Psoas muscle (tissue), 8 donors: ENCODE results near the gene GSTM4. TPM values are rescaled to one million over a fixed set of nuclear protein-coding genes. Genes with fewer than 3 reads are reported as not detected.
A peak's percentile ranks its signal among the peaks of the same experiment; 100 is the strongest.

Experiments used
- ATAC-seq, 4 donors: fragments of 200-7000 bp; cut with Tn5 transposase; one replicate each; pipeline ENCODE4 v1.9.1; 2020; ENCODE audit warnings: moderate library complexity in 3 of 4, mild to moderate bottlenecking in 2 of 4
- DNase-seq, 2 donors: peaks; one replicate each; pipeline ENCODE4 v3.0.0-alpha.2; 2020
- H3K27ac ChIP-seq: fragments of 200-600 bp; one replicate; pipeline ENCODE4 v1.8.0; 2022
- H3K27me3 ChIP-seq, 3 donors: fragments of 200-600 bp in 1 of 3; one replicate each; pipeline versions ENCODE4 v1.6.1 to v1.8.0; 2013 to 2022; ENCODE audit warnings: low read length in 2 of 3, mild to moderate bottlenecking in 2 of 3, moderate library complexity in 1 of 3; ENCODE audit not compliant: insufficient read depth in 3 of 3
- H3K36me3 ChIP-seq, 2 donors: fragments of 200-600 bp in 1 of 2; one replicate each; pipeline versions ENCODE4 v1.6.1 to v1.8.0; 2013 to 2022; ENCODE audit warnings: low read depth in 1 of 2, mild to moderate bottlenecking in 1 of 2, moderate library complexity in 1 of 2; ENCODE audit not compliant: insufficient read depth in 1 of 2
- H3K4me1 ChIP-seq: fragments of 200-600 bp; one replicate; pipeline ENCODE4 v1.8.0; 2022
- H3K4me3 ChIP-seq: fragments of 200-600 bp; one replicate; pipeline ENCODE4 v1.8.0; 2022; ENCODE audit warnings: mild to moderate bottlenecking
- H3K9me3 ChIP-seq: fragments of 200-600 bp; one replicate; pipeline ENCODE4 v1.8.0; 2022
- WGBS, 3 donors: extraction: QIAGEN DNeasy Blood & Tissue Kit; methylation state at CpG; one replicate each; pipeline versions ENCODE4 v1.1.6 to v1.1.7; 2013; 5-methylcytosine and 5-hydroxymethylcytosine counted together
- intact Hi-C, 2 donors: fragments of 100-400 bp; cut with DNase I; formaldehyde crosslinking; loops; one replicate each; pipeline versions ENCODE4 v1.11.0 to v1.14.2; 2022
- polyA plus RNA-seq, 3 donors: library from polyadenylated mRNA; stranded (reverse); fragments of 200-250 nt; gene quantifications; one replicate each; pipeline ENCODE4 v1.2.3, GENCODE V29; 2013
- total RNA-seq, 4 donors: library from RNA; stranded (reverse); fragmentation: NEBNext Ultra II Directional in 2 of 4; extraction: Animal tissue kit (Norgen Biotek cat#: 25700) in 2 of 4; gene quantifications; one replicate each; pipeline versions ENCODE4 v1.2.1 to v1.2.4, GENCODE V29; 2021 to 2023
- TF ChIP-seq, protein P1 (sequence below): fragments of 200-600 bp; IDR thresholded peaks from one replicate; pipeline ENCODE4 v1.8.0; 2022; ENCODE audit warnings: antibody characterized with exemption
- donor health status: healthy with polysubstance abuse.
- donor health status: DM: no; HTN: no; CAD: no; lungs with moderate emphysema.
- donor health status: Bipolar disorder and iron deficiency.
- donor health status: healthy.
- donor health status: DM: yes; HTN: yes; CAD: no.
- donor health status: DM: no; HTN: no; CAD: no.
- donor health status: DM: no; HTN: no; CAD: no.
- donor health status: DM: yes; HTN: yes; CAD: no.

Gene GSTM4
- total and polyA plus RNA-seq, 7 donors = 26.0 to 56.2 (median 42.9) TPM

DNA sequence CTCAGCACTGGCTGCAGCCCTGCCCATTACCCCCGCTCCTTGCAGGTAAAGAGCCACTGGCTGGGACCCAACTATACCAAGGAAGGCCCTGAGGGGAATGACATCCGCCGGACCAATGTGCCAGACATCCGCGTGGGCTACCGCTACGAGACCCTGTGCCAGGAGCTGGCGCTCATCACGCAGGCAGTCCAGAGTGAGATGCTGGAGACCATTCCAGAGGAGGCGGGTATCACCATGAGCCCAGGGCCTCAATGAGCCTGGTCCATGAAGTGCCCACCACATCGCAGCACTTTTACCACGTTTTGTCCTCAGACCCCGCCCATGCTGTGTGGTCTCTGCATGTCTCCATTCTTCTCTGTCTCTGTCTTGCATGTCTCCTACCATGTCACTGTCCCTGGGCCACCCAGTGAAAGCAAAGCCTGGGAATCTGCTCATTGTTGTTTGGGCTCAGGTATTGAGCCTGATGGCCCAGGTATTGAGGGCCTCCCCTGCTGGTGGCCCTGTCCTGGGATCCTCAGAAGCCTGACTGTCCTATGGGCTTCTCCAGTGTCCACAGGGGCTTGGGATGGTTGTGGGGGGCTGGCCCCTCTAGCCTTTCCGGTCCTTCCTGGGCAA, 24.9 kb upstream of the GSTM4 start:
- Histone ChIP-seq H3K27ac (no peak overlapping the region), H3K36me3 (peaks cover 0 to 38% of the 10 kb centered on the region in 2 donors)
- intact Hi-C loops = loop anchor here in 1 of 2 donors (5.0 kb wide), 1 partner anchor 84 kb away; the partner anchor contains the start of gene GNAI3

DNA sequence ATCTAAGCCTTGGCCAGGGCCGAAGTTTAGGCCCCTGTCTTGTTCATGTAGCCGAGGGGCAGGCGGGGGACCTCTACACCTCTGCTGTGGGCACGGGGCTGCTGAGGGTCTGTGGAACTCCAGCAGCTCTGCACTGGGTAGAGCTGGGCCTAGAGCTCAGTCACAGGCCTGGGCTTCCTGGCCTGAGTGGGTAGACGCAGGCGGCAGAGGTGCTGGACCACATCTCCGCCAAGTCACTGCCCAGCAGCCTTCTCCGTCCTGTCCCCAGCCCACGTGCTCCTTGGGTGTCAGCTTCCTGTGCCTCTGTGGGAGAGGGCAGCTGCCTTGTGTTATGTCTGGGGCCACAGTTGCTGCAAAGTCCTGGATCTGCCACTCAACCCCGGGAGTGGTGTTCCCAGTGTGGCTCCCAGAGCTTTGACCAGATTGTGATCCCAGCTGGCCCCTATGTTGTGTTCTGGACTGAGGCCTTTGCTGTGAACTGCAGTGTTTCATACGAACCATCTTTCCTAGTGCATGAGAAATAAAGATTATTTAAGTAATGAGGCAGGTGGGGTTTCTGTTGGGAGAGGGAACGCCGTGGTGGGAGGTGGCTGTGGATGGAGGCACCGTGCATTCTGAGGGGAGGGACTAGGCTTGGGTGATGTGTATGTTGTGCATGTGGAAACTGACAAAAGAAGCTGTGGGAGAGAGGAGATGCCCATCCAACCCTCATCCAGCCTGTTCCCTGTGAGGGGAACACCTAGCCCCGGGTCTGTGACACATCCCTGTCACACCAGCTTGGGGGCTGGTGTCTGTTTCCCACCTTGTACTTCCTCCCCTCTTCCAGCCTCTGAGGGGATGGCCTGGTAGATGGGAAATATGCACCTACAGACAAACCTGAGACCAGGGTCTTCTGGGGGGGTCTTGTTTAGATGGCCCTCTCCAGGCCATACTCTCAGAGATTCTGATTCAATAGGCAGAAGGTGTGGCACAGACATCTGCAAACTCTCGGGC, 24.1 kb upstream of the GSTM4 start:
- Histone ChIP-seq H3K27me3 (no peaks in the 10 kb centered on the region), H3K27ac (no peak overlapping the region), H3K4me1 (no peaks in the 10 kb centered on the region), H3K9me3 (no peaks in the 10 kb centered on the region), H3K4me3 (no peak overlapping the region), H3K36me3 (peaks cover 0 to 35% of the 10 kb centered on the region in 2 donors)
- intact Hi-C loops = loop anchor here in 1 of 2 donors (5.0 kb wide), 1 partner anchor 85 kb away; the partner anchor contains the start of gene GNAI3
- WGBS, 3 donors = 65 to 77% (median 68%) methylated on average over 15 to 16 of the region's 16 CpGs
- ATAC-seq = peak in 3 of 4 donors; percentile 18 to 21 (median 18)
- no peak for DNase-seq
- TF ChIP-seq, protein P1, sequence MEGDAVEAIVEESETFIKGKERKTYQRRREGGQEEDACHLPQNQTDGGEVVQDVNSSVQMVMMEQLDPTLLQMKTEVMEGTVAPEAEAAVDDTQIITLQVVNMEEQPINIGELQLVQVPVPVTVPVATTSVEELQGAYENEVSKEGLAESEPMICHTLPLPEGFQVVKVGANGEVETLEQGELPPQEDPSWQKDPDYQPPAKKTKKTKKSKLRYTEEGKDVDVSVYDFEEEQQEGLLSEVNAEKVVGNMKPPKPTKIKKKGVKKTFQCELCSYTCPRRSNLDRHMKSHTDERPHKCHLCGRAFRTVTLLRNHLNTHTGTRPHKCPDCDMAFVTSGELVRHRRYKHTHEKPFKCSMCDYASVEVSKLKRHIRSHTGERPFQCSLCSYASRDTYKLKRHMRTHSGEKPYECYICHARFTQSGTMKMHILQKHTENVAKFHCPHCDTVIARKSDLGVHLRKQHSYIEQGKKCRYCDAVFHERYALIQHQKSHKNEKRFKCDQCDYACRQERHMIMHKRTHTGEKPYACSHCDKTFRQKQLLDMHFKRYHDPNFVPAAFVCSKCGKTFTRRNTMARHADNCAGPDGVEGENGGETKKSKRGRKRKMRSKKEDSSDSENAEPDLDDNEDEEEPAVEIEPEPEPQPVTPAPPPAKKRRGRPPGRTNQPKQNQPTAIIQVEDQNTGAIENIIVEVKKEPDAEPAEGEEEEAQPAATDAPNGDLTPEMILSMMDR = no peak

More for the DNA sequence above, 24.9 kb upstream of the GSTM4 start:
- H3K27me3 ChIP-seq = no peaks in the 10 kb centered on the region
- no peaks in the 10 kb centered on the region for H3K4me1 ChIP-seq
- TF ChIP-seq, protein P1 = no peak
- H3K4me3 ChIP-seq = no peak overlapping the region
- 85 to 94% (median 88%) methylated on average over 14 of the region's 14 CpGs for WGBS, 3 donors
- no peak for DNase-seq
- ATAC-seq = no peak
- H3K9me3 ChIP-seq = no peaks in the 10 kb centered on the region

DNA sequence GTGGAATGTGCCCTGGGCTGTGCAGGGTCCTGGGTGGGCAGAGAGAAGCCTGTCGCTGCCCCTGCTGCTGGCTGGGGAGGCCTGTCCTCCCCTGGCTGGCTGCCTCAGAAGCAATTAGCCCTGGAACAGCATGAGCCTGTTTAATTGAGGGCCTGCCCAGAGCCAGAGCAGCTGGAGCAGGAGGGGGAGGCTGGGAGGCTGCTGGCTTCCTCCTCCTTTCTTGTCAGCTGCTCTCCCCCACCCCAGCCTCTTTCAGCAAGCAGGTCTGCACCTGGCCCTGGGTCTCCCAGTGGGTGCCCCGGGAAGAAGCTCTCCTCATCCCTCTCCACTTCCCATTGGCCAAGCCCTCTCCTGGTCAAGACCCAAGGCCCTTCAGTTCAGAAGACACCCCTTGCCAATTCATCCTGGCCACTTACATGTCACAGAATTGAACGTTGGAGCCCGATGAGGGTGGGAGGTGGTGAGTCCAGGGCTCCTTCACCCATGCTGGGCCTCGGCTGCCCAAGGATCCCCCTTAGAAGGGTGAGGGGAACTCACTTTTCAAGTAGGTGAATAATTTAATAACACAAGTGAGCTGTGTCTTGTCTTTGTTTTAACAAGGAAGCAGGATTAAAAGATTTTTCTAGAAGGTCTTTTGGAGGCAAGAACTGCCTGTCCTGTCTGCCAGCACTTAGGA, 23.1 kb upstream of the GSTM4 start:
- DNase-seq = no peak
- H3K4me1 ChIP-seq = no peaks in the 10 kb centered on the region
- intact Hi-C loops = loop anchor here in 1 of 2 donors (5.0 kb wide), 1 partner anchor 86 kb away; the partner anchor contains the start of gene GNAI3
- no peak for ATAC-seq
- 30 to 49% (median 30%) methylated on average over 5 of the region's 5 CpGs for WGBS, 3 donors
- H3K27me3 ChIP-seq = no peaks in the 10 kb centered on the region
- H3K9me3 ChIP-seq = no peaks in the 10 kb centered on the region
- H3K4me3 ChIP-seq = no peak overlapping the region
- H3K27ac ChIP-seq = no peak overlapping the region
- peaks cover 0 to 25% of the 10 kb centered on the region in 2 donors for H3K36me3 ChIP-seq
- TF ChIP-seq, protein P1 = no peak

DNA sequence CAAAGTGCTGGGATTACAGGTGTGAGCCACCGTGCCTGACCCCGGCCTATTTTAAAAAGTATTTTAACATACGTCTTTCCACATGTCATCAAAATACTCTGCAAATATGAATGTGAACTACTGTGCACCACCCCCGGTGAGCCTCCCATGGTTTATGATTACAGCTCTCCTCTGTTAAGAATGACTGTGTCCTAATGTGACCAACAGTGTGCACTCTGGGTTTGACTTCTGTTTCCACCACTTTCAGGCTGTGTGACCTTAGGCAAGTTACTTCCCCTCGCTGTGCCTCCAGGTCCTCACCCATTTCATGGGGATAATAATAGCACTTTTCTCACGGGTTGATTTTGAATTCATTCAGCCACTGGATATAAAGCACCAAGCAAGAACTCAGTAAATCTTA, 21.6 kb upstream of the GSTM4 start:
- 79 to 85% (median 84%) methylated on average over 6 of the region's 6 CpGs for WGBS, 3 donors
- Histone ChIP-seq H3K27ac (no peak overlapping the region), H3K36me3 (peaks cover 0 to 12% of the 10 kb centered on the region in 2 donors), H3K27me3 (no peaks in the 10 kb centered on the region), H3K4me3 (no peak overlapping the region), H3K4me1 (no peaks in the 10 kb centered on the region), H3K9me3 (no peaks in the 10 kb centered on the region)
- intact Hi-C loops = loop anchor here in 1 of 2 donors (5.0 kb wide), 1 partner anchor 87 kb away; the partner anchor contains the start of gene GNAI3
- TF ChIP-seq, protein P1 = no peak
- no peak for DNase-seq
- ATAC-seq = no peak
